IPS-18a (cell line): ENCODE data around the gene UGT1A7.

Experiments used
- H3K27ac ChIP-seq: one replicate; pipeline ENCODE4 v1.5.1; 2013; ENCODE audit warnings: low read length
- H3K27me3 ChIP-seq: one replicate; pipeline ENCODE4 v1.6.1; 2013; ENCODE audit warnings: mild to moderate bottlenecking, low read length; ENCODE audit not compliant: control insufficient read depth, insufficient read depth
- H3K36me3 ChIP-seq: one replicate; pipeline ENCODE4 v1.6.1; 2013; ENCODE audit warnings: low read depth, low read length; ENCODE audit not compliant: control insufficient read depth
- H3K4me1 ChIP-seq: one replicate; pipeline ENCODE4 v1.6.1; 2013; ENCODE audit warnings: low read depth, low read length; ENCODE audit not compliant: control insufficient read depth
- H3K4me3 ChIP-seq: one replicate; pipeline ENCODE4 v1.5.1; 2013; ENCODE audit warnings: low read length
- H3K9ac ChIP-seq: one replicate; pipeline ENCODE4 v1.6.1; 2013; ENCODE audit warnings: mild to moderate bottlenecking, low read length, moderate library complexity
- H3K9me3 ChIP-seq: one replicate; pipeline ENCODE4 v1.6.1; 2013; ENCODE audit warnings: low read depth, low read length; ENCODE audit not compliant: control insufficient read depth

UGT1A7 gene

GRCh38 chr2:233816334-233816733 lies 134.6 kb downstream of the UGT1A7 start:
- Histone ChIP-seq H3K9me3 (no peaks in the 10 kb centered on the region), H3K9ac (no peak overlapping the region)

GRCh38 chr2:233816771-233817170 lies 135.1 kb downstream of the UGT1A7 start:
- Histone ChIP-seq H3K4me1 (no peaks in the 10 kb centered on the region), H3K9me3 (no peaks in the 10 kb centered on the region), H3K4me3 (no peak overlapping the region), H3K9ac (no peak overlapping the region), H3K27ac (no peak overlapping the region), H3K27me3 (no peaks in the 10 kb centered on the region), H3K36me3 (no peaks in the 10 kb centered on the region)

More at GRCh38 chr2:233816334-233816733, 134.6 kb downstream of the UGT1A7 start:
- H3K4me1 ChIP-seq: no peaks in the 10 kb centered on the region
- no peak overlapping the region for H3K27ac ChIP-seq
- H3K36me3 ChIP-seq: no peaks in the 10 kb centered on the region
- H3K27me3 ChIP-seq: no peaks in the 10 kb centered on the region
- no peak overlapping the region for H3K4me3 ChIP-seq

DNA sequence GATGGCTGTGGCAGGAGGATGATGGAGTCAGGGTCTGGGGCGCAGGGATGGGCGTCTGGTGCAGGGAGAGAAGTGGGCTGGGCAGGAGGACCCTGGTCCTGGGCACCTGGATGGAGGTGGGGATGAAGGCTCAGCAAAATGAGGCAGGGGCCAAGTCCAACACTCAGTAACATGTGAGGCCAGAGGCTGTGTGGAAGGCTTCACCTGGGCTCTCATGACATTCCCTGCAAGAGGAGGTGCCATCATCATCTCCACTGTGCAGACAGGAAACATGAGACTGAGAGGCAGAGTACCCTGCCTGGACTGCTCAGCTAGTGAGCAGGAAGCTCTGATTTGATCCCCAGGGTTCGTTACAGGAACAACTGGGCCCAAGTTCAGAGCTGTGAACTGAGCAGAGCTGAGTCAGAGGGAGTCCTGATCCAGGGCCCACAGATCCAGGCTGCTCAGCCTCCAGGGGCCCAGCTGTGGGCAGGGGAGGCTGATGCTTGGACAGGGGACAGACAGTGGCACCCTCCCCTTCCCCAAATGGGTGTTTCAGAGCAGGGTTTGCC lies 135.7 kb downstream of the UGT1A7 start:
- Histone ChIP-seq H3K27ac (no peak overlapping the region), H3K36me3 (no peaks in the 10 kb centered on the region), H3K4me3 (no peak overlapping the region), H3K4me1 (no peaks in the 10 kb centered on the region), H3K9me3 (no peaks in the 10 kb centered on the region), H3K27me3 (no peaks in the 10 kb centered on the region), H3K9ac (no peak overlapping the region)

DNA sequence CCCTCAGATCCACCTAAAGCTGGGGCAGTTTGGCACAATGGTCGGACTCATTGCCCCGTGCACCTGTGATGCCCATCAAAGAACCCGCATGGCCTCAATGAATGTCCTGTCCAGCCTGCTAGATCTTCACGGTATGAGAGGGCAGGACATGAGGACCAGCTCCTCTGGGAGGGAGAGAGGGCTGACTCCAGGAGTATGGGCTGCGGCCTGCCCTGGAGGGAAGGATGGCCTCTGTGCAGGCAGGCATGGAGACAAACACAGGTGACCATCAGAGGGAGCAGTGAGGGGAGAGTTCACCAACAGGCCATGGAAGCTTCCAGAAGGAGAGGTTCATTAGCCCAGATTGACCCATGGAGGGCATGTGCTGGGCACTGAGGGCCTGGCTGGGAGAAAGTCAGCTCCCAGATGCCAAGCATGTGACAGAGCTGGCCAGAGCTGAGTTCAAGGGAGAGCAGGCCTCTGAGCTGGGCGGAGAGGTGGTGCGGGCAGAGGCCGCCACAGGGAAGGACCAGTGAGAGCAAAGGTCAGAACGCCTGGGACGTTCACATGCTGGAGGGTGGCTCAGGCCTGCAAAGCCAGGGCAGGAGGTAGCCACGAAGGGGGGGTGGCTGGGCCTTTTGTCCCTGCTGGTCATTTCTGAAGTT lies 136.4 kb downstream of the UGT1A7 start:
- Histone ChIP-seq H3K27ac (no peak overlapping the region), H3K36me3 (no peaks in the 10 kb centered on the region), H3K4me1 (no peaks in the 10 kb centered on the region), H3K27me3 (no peaks in the 10 kb centered on the region), H3K4me3 (no peak overlapping the region), H3K9me3 (no peaks in the 10 kb centered on the region), H3K9ac (no peak overlapping the region)

DNA sequence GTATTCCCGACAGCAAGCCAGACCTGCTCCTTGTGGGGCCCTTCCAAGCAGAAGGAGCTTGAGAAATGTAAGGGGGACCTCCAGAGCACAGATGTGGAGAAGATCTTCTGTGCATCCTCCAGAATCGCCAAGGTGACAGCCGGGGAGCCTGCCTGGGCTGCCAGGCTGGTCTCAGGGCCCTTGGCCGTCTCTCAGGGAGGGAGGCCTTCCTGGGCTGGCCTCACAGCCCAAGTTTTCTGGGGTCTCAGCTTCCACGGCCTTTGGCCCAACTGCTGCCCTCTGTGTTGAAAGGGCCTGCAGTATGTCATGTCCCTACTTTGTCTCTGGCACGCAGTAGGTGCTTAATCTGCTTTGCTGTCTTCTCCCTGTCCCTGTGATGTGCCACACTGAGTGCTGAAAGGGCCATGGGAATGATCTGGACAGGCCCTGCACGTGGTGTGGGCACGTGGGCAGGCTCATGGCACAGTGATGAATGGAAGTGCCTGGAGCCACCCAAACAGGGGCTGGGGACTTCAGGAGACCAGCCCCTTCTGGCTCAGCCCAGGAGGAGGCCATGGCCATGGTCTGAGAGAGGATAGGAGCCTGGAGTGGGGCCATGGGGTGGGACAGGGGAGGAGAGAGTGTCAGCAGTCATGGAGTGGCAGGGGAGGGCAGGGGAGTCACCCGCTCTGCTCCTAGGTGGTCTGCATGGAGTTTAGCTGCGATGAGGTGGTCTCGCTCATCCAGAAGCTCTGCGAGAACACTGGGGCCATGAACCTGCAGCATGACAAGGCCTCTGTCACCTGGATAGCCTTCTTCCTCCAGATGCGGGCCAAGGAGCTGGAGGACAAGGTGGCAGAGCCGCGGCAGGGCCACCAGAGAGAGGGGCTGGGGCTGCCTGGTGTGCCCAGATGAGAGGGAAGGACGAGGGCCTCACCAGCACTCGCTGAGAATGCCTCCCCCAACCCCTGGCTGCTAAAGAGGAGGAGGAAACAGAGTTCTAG lies 137.2 kb downstream of the UGT1A7 start:
- Histone ChIP-seq H3K36me3 (no peaks in the 10 kb centered on the region), H3K27ac (no peak overlapping the region), H3K4me1 (no peaks in the 10 kb centered on the region), H3K9me3 (no peaks in the 10 kb centered on the region), H3K27me3 (no peaks in the 10 kb centered on the region), H3K9ac (no peak overlapping the region), H3K4me3 (no peak overlapping the region)

DNA sequence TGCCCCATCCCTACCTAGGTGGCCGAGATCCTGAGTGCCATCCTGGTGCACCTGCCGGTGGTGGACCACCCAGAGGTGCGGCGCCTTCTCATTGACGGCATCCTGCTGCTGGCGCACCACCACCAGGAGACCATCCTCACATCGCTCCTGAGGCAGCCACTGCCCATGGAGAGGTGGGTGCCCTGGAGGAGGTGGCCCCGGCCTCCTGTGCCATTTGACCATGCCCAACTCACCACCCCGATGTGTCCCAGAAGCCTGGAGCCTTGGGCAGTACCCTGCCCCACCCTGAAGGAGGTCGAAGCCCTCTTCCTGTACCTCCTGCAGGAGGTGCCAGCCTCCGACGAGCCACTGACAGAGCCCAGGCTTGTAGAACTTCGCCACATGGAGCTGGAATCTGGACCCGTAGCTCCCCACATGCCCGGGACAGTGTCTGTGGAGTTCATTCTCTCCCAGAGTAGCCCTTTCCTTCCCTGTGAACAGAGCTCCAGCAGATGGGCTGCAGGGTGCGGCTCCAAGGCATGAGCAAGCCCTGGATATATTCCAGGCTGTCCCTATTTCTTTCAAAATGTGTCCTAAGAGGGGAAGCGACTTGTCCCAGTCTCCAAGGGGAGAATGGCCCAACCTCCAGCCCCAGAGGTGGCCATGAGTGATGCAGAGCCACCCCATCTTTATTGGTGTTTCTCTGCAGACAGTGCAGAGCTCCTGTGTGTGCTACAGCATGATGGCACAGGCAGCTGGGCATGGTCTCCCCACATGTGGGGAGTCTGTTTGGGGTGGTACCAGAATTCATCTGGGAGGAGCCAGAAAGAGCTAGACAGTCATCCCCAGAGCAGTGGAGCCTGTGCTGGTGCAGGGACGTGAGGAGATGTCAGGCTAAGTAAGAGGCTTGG lies 138.4 kb downstream of the UGT1A7 start:
- Histone ChIP-seq H3K36me3 (no peaks in the 10 kb centered on the region), H3K27me3 (no peaks in the 10 kb centered on the region), H3K9ac (no peak overlapping the region), H3K9me3 (no peaks in the 10 kb centered on the region), H3K4me3 (no peak overlapping the region), H3K4me1 (no peaks in the 10 kb centered on the region), H3K27ac (no peak overlapping the region)

DNA sequence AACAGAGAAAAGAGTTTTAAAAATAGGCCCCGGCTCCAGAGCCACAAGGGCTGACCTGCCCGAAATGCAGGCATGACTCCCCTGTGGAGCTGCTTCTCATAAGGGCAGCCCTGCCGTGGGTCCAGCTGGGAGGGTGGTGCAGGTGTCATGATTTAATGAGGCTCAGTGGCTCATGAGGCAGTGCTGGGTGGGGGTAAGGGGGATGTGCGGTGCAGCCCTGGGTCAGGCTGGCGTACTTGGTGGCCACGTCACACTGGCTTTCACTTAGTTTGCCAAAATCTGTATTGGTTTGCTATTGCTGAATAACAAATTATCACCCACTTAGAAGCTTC lies 139.0 kb downstream of the UGT1A7 start:
- H3K4me1 ChIP-seq: no peaks in the 10 kb centered on the region
- H3K27me3 ChIP-seq: no peaks in the 10 kb centered on the region
- no peak overlapping the region for H3K9ac ChIP-seq
- H3K4me3 ChIP-seq: no peak overlapping the region
- H3K36me3 ChIP-seq: no peaks in the 10 kb centered on the region
- no peak overlapping the region for H3K27ac ChIP-seq
- no peaks in the 10 kb centered on the region for H3K9me3 ChIP-seq

- no peaks in the 10 kb centered on the region for H3K36me3 ChIP-seq
- no peaks in the 10 kb centered on the region for H3K4me1 ChIP-seq
- H3K9me3 ChIP-seq: no peaks in the 10 kb centered on the region
- no peak overlapping the region for H3K4me3 ChIP-seq
- H3K27ac ChIP-seq: no peak overlapping the region
- no peaks in the 10 kb centered on the region for H3K27me3 ChIP-seq
- no peak overlapping the region for H3K9ac ChIP-seq
Observed at GRCh38 chr2:233821196-233821595, 139.5 kb downstream of the UGT1A7 start.

- H3K4me1 ChIP-seq: no peaks in the 10 kb centered on the region
- no peaks in the 10 kb centered on the region for H3K36me3 ChIP-seq
- H3K27me3 ChIP-seq: no peaks in the 10 kb centered on the region
- H3K9ac ChIP-seq: no peak overlapping the region
- no peak overlapping the region for H3K27ac ChIP-seq
- H3K4me3 ChIP-seq: no peak overlapping the region
- H3K9me3 ChIP-seq: no peaks in the 10 kb centered on the region
Observed at GRCh38 chr2:233821709-233822100, 140.0 kb downstream of the UGT1A7 start.

DNA sequence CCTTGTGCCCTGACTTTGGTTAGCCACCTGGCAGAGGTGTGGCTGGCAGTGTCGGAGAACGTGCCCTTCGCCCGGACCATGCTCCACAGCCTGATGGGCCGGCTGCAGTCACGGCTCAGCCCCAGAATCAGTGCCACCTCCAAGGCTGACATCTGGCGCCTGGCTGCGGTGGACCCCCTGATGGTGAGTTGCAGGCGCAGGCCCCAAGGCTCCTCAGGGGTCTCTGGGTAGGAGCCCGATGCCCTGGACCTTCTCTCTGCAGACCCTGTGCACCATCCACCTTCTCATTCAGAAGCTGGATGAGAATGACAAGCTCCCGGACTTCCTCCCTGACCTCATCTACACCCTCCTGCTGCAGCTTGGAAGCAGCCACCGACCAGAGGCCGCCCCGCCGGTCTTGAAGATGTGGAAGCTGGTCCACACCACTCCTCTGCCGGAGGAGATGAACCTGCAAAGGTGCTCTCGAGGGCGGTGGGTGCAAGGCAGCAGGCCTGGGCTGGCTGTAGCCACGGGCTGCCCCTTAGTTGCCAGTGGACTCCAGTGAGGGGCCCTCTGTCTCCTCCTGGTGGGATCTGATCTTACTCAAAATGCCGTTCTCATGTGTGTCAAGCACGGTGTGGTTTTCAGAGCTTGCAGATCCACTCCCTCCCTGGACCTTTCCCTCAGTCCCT lies 140.5 kb downstream of the UGT1A7 start:
- H3K9ac ChIP-seq: no peak overlapping the region
- no peaks in the 10 kb centered on the region for H3K27me3 ChIP-seq
- no peaks in the 10 kb centered on the region for H3K9me3 ChIP-seq
- no peak overlapping the region for H3K27ac ChIP-seq
- H3K4me3 ChIP-seq: no peak overlapping the region
- no peaks in the 10 kb centered on the region for H3K4me1 ChIP-seq
- H3K36me3 ChIP-seq: no peaks in the 10 kb centered on the region
